Measurements from ENCODE around the gene SGK1.

The SGK1 gene

GRCh38 chr6:134249759-134250602 lies 67.9 kb downstream of the SGK1 start:
- Histone ChIP-seq H3K9me3 (ENCODE audit: control insufficient read depth, low read length) (no peaks in the 10 kb centered on the region), H3K4me3 (ENCODE audit: low read depth, low read length) (peak overlapping the region; percentile 32), H3K36me3 (ENCODE audit: control insufficient read depth, insufficient read depth, low read length) (no peaks in the 10 kb centered on the region), H3K27me3 (ENCODE audit: control insufficient read depth, insufficient read depth, low read length) (no peaks in the 10 kb centered on the region), H2AFZ (peak overlapping the region; percentile 21), H3K27ac (peak overlapping the region; percentile 98), H3K79me2 (peaks cover 12% of the 10 kb centered on the region), H3K4me2 (ENCODE audit: low read length) (peak overlapping the region; percentile 67), H3K4me1 (peaks cover 75% of the 10 kb centered on the region), H3K9ac (no peak overlapping the region)
- peak; percentile 7 for TF ChIP-seq CTCF (IDR thresholded peaks at IDR 0.05)

- H3K9me3 ChIP-seq (ENCODE audit: control insufficient read depth, low read length) = no peaks in the 10 kb centered on the region
- peak overlapping the region; percentile 31 for H3K9ac ChIP-seq
- H3K79me2 ChIP-seq = peaks cover 16% of the 10 kb centered on the region
- no peaks in the 10 kb centered on the region for H3K36me3 ChIP-seq (ENCODE audit: control insufficient read depth, insufficient read depth, low read length)
- H3K4me3 ChIP-seq (ENCODE audit: low read depth, low read length) = peak overlapping the region; percentile 32
- peak overlapping the region; percentile 98 for H3K27ac ChIP-seq
- H3K4me2 ChIP-seq (ENCODE audit: low read length) = peak overlapping the region; percentile 67
- H3K4me1 ChIP-seq = peaks cover 71% of the 10 kb centered on the region
- no peak for TF ChIP-seq CTCF (IDR thresholded peaks at IDR 0.05)
- H2AFZ ChIP-seq = peak overlapping the region; percentile 51
- H3K27me3 ChIP-seq (ENCODE audit: control insufficient read depth, insufficient read depth, low read length) = no peaks in the 10 kb centered on the region
Measured at GRCh38 chr6:134249239-134249758, 68.6 kb downstream of the SGK1 start.

- Histone ChIP-seq H3K27ac (peak overlapping the region; percentile 98), H3K79me2 (peaks cover 22% of the 10 kb centered on the region), H3K36me3 (ENCODE audit: control insufficient read depth, insufficient read depth, low read length) (no peaks in the 10 kb centered on the region), H3K4me2 (ENCODE audit: low read length) (no peak overlapping the region), H2AFZ (no peak overlapping the region), H3K27me3 (ENCODE audit: control insufficient read depth, insufficient read depth, low read length) (no peaks in the 10 kb centered on the region), H3K4me3 (ENCODE audit: low read depth, low read length) (peak overlapping the region; percentile 17), H3K9ac (no peak overlapping the region), H3K9me3 (ENCODE audit: control insufficient read depth, low read length) (no peaks in the 10 kb centered on the region), H3K4me1 (peaks cover 58% of the 10 kb centered on the region)
- TF ChIP-seq CTCF (IDR thresholded peaks at IDR 0.05) = no peak
Measured at GRCh38 chr6:134247844-134248580, 69.9 kb downstream of the SGK1 start.

DNA sequence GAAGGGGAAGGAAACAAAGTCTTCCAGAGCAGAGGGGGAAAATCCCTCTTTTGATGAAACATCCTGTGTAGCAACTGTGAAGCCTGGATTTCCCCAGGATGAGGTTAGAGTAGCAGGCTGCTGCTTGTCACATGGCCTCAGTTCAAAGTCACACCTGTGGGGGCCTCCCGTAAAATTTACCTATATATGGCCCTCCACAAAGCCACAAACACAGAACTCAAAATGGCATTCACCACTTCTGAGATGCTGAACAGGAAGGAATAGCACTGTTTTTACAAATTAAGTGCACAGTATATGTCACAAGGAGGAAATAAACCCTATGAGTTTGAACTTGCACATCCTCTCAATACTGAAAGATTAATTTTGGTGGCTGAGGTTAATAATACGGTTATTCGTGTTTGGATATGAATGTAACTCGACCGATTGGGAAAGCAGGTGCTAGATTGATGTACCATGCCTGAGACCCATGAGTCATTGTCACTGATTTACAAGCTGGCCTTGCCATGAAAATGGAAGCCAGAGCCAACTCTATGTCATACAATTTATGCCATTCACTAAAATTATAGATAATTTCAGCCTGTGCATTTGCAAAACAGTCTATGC lies 70.6 kb downstream of the SGK1 start:
- H3K4me1 ChIP-seq = peaks cover 56% of the 10 kb centered on the region
- H3K9ac ChIP-seq = no peak overlapping the region
- H3K4me2 ChIP-seq (ENCODE audit: low read length) = peak overlapping the region; percentile 29
- TF ChIP-seq CTCF (IDR thresholded peaks at IDR 0.05) = no peak
- no peak overlapping the region for H2AFZ ChIP-seq
- no peaks in the 10 kb centered on the region for H3K36me3 ChIP-seq (ENCODE audit: control insufficient read depth, insufficient read depth, low read length)
- no peaks in the 10 kb centered on the region for H3K9me3 ChIP-seq (ENCODE audit: control insufficient read depth, low read length)
- peak overlapping the region; percentile 98 for H3K27ac ChIP-seq
- H3K4me3 ChIP-seq (ENCODE audit: low read depth, low read length) = no peak overlapping the region
- peaks cover 22% of the 10 kb centered on the region for H3K79me2 ChIP-seq
- H3K27me3 ChIP-seq (ENCODE audit: control insufficient read depth, insufficient read depth, low read length) = no peaks in the 10 kb centered on the region

Measured in parathyroid adenoma (tissue), 2 donors.